Nephron progenitor cell (in vitro differentiated cells): ENCODE data around the gene MYO18B.

Experiments
- DNase-seq: peaks from one replicate; pipeline ENCODE4 v3.0.0; 2021
- H3K27ac Mint-ChIP-seq: 2 replicates; pipeline ENCODE4 v1.8.0; 2021; ENCODE audit warnings: mild to moderate bottlenecking, moderate library complexity, mixed read lengths
- H3K27me3 Mint-ChIP-seq: 2 replicates; pipeline ENCODE4 v1.8.0; 2021; ENCODE audit warnings: mild to moderate bottlenecking, low read depth, mixed read lengths; ENCODE audit not compliant: poor library complexity
- H3K36me3 Mint-ChIP-seq: 2 replicates; pipeline ENCODE4 v1.8.0; 2021; ENCODE audit warnings: low read depth, mixed read lengths
- H3K4me1 Mint-ChIP-seq: 2 replicates; pipeline ENCODE4 v1.8.0; 2021; ENCODE audit warnings: mixed read lengths
- H3K4me3 Mint-ChIP-seq: 2 replicates; pipeline ENCODE4 v1.8.0; 2021; ENCODE audit warnings: mild to moderate bottlenecking, moderate library complexity, mixed read lengths
- H3K9me3 Mint-ChIP-seq: 2 replicates; pipeline ENCODE4 v1.8.0; 2021; ENCODE audit warnings: mild to moderate bottlenecking, moderate library complexity, mixed read lengths
- CTCF ChIP-seq: fragments of 200-600 bp; sonication (generic); IDR thresholded peaks from 2 replicates; pipeline ENCODE4 v1.5.0; 2021; ENCODE audit warnings: antibody characterized with exemption

Gene MYO18B

GRCh38 chr22:25786165-25786564 lies 44.2 kb downstream of the MYO18B start:
- TF ChIP-seq CTCF = no peak
- H3K4me1 Mint-ChIP-seq = no peaks in the 10 kb centered on the region

GRCh38 chr22:25791556-25791955 lies 49.6 kb downstream of the MYO18B start:
- Mint-ChIP-seq H3K27ac (no peak overlapping the region), H3K4me1 (no peaks in the 10 kb centered on the region), H3K4me3 (no peak overlapping the region), H3K27me3 (peaks cover 26% of the 10 kb centered on the region), H3K36me3 (no peaks in the 10 kb centered on the region), H3K9me3 (no peaks in the 10 kb centered on the region)
- no peak for DNase-seq
- no peak for TF ChIP-seq CTCF

More at GRCh38 chr22:25786165-25786564, 44.2 kb downstream of the MYO18B start:
- Mint-ChIP-seq H3K36me3 (no peaks in the 10 kb centered on the region), H3K27me3 (peaks cover 19% of the 10 kb centered on the region), H3K4me3 (no peak overlapping the region), H3K27ac (no peak overlapping the region), H3K9me3 (no peaks in the 10 kb centered on the region)
- no peak for DNase-seq

- Mint-ChIP-seq H3K27me3 (peaks cover 32% of the 10 kb centered on the region), H3K27ac (no peak overlapping the region), H3K9me3 (no peaks in the 10 kb centered on the region), H3K4me3 (no peak overlapping the region), H3K36me3 (no peaks in the 10 kb centered on the region), H3K4me1 (peaks cover 11% of the 10 kb centered on the region)
- DNase-seq = no peak
- TF ChIP-seq CTCF = no peak
These were observed 53.5 kb downstream of the MYO18B start for GRCh38 chr22:25795478-25795877.

GRCh38 chr22:25797498-25798290 lies 55.7 kb downstream of the MYO18B start:
- Mint-ChIP-seq H3K36me3 (no peaks in the 10 kb centered on the region), H3K27ac (peak overlapping the region; percentile 48), H3K9me3 (no peaks in the 10 kb centered on the region), H3K27me3 (peaks cover 33% of the 10 kb centered on the region), H3K4me3 (no peak overlapping the region), H3K4me1 (peaks cover 11% of the 10 kb centered on the region)
- no peak for DNase-seq
- no peak for TF ChIP-seq CTCF

GRCh38 chr22:25800766-25801165 lies 58.8 kb downstream of the MYO18B start:
- no peak overlapping the region for H3K27ac Mint-ChIP-seq
- H3K36me3 Mint-ChIP-seq = no peaks in the 10 kb centered on the region
- DNase-seq = no peak
- peaks cover 11% of the 10 kb centered on the region for H3K4me1 Mint-ChIP-seq
- no peak for TF ChIP-seq CTCF
- H3K9me3 Mint-ChIP-seq = no peaks in the 10 kb centered on the region
- no peak overlapping the region for H3K4me3 Mint-ChIP-seq
- peaks cover 29% of the 10 kb centered on the region for H3K27me3 Mint-ChIP-seq

- no peaks in the 10 kb centered on the region for H3K36me3 Mint-ChIP-seq
- H3K9me3 Mint-ChIP-seq = no peaks in the 10 kb centered on the region
- H3K27me3 Mint-ChIP-seq = peaks cover 35% of the 10 kb centered on the region
- DNase-seq = no peak
- TF ChIP-seq CTCF = no peak
- H3K4me3 Mint-ChIP-seq = no peak overlapping the region
- H3K27ac Mint-ChIP-seq = no peak overlapping the region
- peaks cover 11% of the 10 kb centered on the region for H3K4me1 Mint-ChIP-seq
These were observed 60.0 kb downstream of the MYO18B start for GRCh38 chr22:25802018-25802417.
